ENCODE results near the gene ABHD6.
A peak's percentile ranks its signal among the peaks of the same experiment; 100 is the strongest.
"Not testable (repeated sequence)": the region's sequence is repeated elsewhere in the genome, so short reads cannot be mapped to it uniquely, and the experiment has no call there.

The ABHD6 gene

DNA sequence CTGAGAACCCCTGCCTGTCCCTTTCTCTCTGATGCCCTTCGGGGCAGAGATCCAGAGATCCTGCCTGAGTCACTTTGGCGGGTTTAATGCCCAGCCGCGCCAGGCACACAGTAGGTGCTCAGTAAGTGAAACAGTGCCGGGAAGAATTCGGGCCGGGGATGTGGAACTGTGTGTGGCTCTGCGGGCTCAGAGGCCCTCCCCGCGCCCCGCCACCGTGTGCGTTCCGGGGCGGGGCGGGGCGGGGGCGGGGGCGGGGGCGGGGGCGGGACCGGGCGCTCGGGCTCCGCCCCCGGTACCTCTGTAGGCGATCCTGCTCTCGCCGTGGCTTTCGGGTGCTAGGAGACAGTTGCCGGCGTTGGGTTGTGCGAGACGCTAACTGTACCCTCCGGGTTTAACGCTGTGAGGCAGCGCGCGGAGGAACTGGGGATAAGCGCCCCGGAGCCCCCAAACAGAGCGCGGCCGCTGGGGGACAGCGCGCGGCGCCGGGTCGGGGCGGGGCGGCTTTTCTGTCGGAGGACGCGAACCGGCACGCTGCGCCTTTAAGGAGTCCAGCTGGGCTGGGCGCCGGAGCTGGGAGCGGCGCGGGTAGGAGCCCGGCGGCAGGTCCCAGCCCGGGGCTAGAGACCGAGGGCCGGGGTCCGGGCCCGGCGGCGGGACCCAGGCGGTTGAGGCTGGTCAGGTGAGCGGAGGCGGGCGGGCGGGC lies at the start of gene ABHD6:
TSS of gene ABHD6 (plus strand) at position 555 of the 703 bp plus-strand sequence. CDS start 18,795 bp downstream, outside the sequence.
- peak; percentile 58 to 96 (median 80) for DNase-seq
- intact Hi-C loops (cut with DNase I): loop anchor here (1.0 to 5.0 kb wide), 2 partner anchors 50 to 63 kb away; no protein-coding TSS in a partner anchor

GRCh38 chr3:58188173-58188564 lies 49.4 kb upstream of the ABHD6 start:
- no peak for DNase-seq
- intact Hi-C loops (cut with DNase I): loop anchor here (5.0 to 10.0 kb wide), 3 partner anchors 49 to 439 kb away; partner anchors contain the start of gene ABHD6

DNA sequence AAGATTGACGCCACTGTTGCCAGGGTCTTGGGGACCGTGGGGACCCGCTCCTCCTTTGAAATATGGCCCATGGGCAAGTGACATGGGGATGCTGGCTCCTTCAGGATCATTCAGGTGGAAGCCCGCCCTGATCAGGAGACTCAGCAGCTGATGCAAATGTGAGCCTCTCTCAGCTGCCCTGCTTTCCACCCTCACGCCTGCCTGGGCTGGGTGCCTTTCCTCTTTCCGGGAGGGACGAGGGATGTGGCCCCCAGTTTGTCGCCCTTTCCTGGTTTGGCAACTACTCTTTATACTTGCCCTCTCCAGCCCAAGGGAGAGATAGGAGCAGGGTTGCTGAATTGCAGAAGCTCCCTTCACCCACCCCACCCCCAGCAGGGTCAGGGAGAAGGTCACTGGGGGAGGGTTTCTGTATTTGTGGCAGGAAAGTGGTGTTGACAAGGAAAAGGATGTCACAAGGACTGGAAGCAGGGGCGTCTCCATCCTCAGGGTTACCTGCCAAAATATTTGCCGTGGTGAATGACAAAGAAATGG lies 48.6 kb upstream of the ABHD6 start:
- DNase-seq: peak in 1 of 10 donors; percentile 32
- intact Hi-C loops (cut with DNase I): loop anchor here (5.0 to 10.0 kb wide), 3 partner anchors 48 to 438 kb away; partner anchors contain the start of gene ABHD6

DNA sequence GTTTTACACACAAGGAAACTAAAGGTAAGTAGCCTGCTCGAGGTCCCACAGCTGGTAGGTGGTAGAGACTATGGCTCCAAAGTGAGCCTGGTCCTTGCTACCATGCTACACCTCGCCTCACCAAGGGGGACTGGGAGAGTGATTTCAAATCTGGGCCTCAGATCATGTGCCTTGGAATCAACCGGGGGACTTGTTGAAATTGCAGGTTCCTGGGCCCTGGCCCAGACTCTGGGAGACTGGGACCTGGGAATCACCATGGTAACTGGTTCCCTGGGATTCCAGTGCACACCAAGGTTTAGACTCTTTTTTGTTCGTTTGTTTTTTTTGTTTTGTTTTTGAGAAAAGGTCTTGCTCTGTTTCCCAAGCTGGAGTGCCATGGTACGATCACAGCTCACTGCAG lies 47.9 kb upstream of the ABHD6 start:
- DNase-seq: no peak

GRCh38 chr3:58190291-58190690 lies 47.3 kb upstream of the ABHD6 start:
- intact Hi-C loops (cut with DNase I): no loop called here
- DNase-seq: no peak

More for the DNA sequence above, 47.9 kb upstream of the ABHD6 start:
- intact Hi-C loops (cut with DNase I): loop anchor here (5.0 to 10.0 kb wide), 3 partner anchors 48 to 438 kb away; partner anchors contain the start of gene ABHD6

- intact Hi-C loops (cut with DNase I): no loop called here
- no peak for DNase-seq
Measured at GRCh38 chr3:58190882-58191281, 46.7 kb upstream of the ABHD6 start.

DNA sequence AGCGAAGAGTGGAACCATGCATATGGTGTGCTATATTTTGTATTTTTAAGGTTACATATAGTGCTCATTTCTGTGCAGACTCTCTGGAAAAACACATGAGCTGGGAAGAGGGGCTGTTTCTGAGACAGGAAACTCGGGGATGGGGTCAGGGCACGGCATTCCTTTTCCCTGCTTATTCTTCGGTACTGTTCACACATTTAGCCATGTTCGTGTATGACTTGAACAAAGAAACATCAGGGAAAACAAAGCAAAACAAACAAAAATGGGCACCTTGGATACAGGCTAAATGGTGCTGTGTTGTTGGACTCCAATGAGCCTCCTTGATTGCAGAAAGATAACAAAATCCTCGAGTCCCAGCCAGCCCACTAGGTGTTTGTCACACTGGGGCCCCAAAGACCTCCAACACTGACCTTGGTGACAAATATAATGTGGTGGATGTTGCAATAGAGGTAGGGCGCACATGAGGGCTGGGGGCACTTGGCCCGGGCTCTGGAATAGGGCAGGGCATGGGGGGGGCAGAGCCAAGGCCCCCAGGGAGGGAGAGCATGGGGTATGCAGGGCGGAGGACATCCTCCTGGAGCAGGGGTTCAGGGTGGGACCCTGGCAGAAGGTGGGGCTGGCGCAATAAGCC lies 46.1 kb upstream of the ABHD6 start:
- intact Hi-C loops (cut with DNase I): no loop called here
- no peak for DNase-seq

DNA sequence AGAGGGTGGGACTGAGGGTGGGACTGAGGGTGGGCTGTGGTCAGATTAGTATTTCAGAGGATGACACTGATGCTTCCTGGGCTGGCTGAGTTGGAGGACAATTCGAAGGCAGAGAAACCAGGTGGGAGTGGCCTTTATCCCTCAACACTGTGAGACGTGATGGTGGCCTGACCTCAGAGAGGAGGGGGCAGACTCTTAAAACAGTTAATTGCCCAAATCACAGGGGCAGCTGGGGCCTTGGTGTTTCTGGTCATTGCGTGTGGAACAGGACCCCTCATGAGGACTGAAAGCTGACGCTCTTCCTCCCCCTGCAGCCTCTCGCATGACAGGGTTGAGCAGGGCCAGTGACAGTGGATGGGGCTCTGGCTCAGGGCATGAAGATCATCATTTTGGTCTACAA lies 45.5 kb upstream of the ABHD6 start:
- intact Hi-C loops (cut with DNase I): no loop called here
- DNase-seq: no peak

- DNase-seq: no peak
- intact Hi-C loops (cut with DNase I): no loop called here
Measured at GRCh38 chr3:58193682-58194407, 43.7 kb upstream of the ABHD6 start.

DNA sequence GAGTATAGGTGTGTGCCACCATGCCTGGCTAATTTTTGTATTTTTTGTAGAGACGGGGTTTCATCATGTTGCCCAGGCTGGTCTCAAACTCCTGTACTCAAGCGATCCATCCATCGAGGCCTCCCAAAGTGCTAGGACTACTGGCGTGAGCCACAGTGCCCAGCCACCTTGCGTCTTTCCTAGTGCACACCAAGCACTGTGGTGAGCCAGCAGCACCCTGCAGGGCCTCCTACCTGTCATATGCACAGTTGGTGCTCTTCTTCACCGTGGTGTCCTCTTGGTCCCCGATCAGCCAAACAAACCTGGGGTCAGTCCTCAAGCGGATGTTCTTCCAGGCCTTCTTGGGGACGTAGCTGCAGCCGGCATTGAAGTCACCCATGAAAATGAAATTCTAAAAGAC lies 40.0 kb upstream of the ABHD6 start:
- DNase-seq: peak in 1 of 10 donors; percentile 59
- intact Hi-C loops (cut with DNase I): no loop called here

DNA sequence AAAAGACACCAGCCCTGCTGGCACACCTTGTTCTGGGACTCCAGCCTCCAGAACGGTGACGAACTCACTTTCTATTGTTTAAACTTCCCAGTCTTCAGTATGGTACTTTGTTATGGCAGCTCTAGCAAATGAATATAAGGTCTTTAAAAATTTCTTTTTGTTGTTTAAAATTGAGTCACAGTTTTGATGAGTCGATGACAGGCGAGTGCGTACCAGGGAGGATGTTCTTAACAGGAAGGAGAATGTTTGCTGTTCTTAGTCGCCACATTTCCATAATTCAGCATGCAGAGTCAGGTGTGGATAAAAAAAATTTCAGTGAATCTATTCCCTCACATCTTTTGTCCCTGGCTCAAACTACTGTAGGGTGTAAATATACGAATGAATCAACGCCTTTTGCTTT lies 39.2 kb upstream of the ABHD6 start:
- no peak for DNase-seq
- intact Hi-C loops (cut with DNase I): no loop called here

- no peak for DNase-seq
Measured at GRCh38 chr3:58198804-58199203, 38.8 kb upstream of the ABHD6 start.

DNA sequence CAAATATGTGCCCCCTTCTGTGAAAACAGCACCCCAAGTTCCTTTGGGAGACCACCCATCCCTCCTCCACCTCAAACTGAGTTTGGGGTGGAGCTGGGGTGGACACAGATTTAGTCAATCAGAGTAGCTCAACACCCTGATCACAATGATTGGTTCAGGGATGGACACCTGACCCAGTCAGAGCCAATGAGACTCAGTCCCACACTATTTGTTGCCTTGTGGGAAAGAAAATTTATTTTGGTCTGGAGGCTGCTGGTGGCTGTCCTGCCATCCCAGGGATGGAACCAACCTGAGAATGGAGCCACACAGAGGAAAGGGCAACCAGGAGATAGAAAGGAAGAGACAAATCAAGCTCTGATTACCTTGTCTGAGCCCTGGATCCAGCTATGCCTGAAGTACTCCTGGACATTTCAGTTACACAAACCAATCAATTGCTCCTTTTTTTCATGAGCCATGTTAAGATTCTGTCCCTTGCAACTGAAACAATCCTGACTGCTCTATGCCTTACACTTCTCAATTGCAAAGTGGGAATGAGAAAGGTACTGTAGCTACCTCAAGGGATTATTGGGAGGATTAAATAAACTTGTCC lies 37.4 kb upstream of the ABHD6 start:
- intact Hi-C loops (cut with DNase I): no loop called here
- no peak for DNase-seq

More at GRCh38 chr3:58198804-58199203, 38.8 kb upstream of the ABHD6 start:
- intact Hi-C loops (cut with DNase I): no loop called here

DNA sequence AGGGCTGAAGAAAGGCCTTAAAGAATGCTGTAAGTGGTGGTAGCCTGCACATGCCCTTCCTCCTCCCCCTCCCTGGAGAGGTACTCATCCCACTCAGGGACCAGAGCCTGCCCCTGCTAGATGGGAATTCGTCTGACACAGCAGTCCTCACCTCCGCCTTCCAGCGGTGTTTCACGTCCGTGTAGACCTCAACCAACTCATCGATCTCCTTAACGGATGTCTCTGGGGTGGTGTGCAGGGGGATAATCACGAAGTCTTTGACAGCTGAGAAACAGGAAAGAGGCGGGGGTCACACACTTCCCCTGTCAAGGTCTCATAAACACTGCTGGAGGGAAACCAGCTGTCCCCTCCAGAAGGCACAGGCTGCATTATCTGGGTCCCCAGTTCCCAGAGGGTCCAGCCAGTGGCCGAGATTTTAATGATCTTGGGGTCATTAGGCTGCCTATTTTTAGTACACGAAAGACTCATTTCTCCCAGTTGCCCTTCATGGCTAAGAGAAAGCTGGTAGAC lies 36.7 kb upstream of the ABHD6 start:
- DNase-seq: no peak

DNA sequence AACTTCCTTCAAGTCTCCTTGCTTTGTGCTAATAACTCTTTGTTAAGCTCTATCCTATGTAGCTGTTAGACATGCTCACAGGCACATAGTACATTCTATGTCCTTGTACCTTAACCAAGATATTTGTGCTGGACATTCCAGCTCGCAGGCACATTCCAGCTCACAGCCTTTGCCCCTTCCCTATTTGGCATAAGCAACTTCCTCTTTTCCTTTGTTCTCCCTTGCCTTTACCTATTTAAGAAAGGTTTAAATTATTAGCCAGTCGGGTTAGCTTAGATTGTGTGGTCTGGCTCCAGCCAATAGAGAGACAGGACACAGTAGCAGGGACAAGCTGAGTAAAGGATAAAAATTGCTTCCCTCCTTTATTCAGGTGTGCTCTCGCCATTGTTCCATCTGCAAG lies 36.1 kb upstream of the ABHD6 start:
- DNase-seq; intact Hi-C loops (cut with DNase I): not testable (repeated sequence)

More for the DNA sequence above, 36.7 kb upstream of the ABHD6 start:
- intact Hi-C loops (cut with DNase I): no loop called here

DNA sequence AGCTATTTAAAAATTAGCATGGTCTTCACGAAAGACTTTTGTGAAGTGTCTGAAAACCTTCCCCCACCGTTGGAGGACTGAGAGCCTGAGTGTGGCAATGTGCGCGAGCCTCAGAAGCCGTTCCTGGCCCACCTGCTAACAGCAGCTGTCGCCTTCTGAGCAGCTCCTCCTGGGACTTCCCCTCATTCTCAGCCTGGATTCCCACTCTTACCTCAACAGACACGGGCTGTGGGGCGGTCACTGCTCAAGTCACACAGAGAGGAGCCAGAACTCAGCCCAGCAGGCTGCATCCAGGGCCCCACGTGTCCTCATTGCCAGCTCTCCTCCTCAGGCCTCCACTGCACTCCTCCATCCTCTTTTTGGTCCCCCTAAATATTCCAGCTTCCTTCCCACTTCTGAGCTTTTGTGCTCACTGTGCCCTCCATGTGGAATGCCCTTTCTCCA lies 34.7 kb upstream of the ABHD6 start:
- intact Hi-C loops (cut with DNase I): no loop called here
- peak in 1 of 10 donors; percentile 68 for DNase-seq

DNA sequence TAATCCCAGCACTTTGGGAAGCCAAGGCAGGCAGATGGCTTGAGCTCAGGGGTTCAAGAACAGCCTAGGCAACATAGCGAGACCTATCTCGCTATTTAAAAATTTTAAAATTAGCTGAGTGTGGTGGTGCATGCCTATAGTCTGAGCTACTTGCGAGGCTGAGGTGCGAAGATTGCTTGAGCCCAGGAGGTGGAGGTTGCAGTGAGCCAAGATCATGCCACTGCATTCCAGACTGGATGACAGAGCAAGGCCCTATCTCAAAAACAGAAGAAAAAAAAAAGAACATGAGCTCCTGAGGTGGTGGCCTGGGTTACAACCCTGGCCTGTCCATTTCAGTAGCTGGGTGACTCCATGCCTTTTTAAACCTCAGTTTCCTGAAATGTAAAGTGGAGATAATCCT lies 34.1 kb upstream of the ABHD6 start:
- intact Hi-C loops (cut with DNase I): no loop called here
- DNase-seq: no peak

- intact Hi-C loops (cut with DNase I): no loop called here
- DNase-seq: no peak
Measured at GRCh38 chr3:58204720-58205119, 32.9 kb upstream of the ABHD6 start.

- intact Hi-C loops (cut with DNase I): no loop called here
Measured at GRCh38 chr3:58205981-58206380, 31.6 kb upstream of the ABHD6 start.

DNA sequence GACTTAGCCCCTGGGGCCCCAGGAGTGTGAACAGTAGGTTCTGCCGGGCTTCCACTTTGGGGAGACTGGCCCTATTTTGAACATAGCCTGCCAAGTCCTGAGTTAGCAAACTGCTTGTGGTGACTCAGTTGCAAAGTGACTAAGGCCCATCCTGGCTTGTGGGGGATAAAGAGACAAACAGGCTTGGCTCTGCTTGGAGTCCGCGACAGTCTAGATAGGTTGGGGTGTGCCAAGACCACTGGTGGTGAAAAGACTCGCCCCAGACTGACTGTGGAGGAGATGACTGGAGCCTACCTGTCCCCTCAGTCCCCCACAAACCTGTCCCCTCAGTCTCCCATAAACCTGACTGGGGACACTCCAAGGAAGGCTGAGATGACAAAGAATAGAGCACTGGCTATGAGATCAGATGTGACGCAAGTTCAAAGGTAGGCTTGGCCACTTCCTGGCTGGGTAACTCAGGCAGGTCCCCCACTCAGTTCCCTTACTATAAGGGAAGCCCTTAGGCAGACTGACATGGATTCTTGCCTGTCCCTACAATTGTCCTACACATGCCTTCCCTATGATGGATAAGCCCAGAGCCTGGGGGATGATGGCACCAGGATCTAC lies 31.1 kb upstream of the ABHD6 start:
- DNase-seq: peak in 2 of 10 donors; percentile 14 to 32
- intact Hi-C loops (cut with DNase I): no loop called here

More at GRCh38 chr3:58205981-58206380, 31.6 kb upstream of the ABHD6 start:
- DNase-seq: no peak
